NCI-H1092 treated with DMSO at 0.1 percent for 48 hours (cell line): ENCODE results near the gene FAM135A.
"Not testable (repeated sequence)": the region's sequence is repeated elsewhere in the genome, so short reads cannot be mapped to it uniquely, and the experiment has no call there.

ENCODE experiments used
- DNase-seq: peaks from one replicate; lab custom pipeline; 2025; lab: John Stamatoyannopoulos, UW

FAM135A gene

DNA sequence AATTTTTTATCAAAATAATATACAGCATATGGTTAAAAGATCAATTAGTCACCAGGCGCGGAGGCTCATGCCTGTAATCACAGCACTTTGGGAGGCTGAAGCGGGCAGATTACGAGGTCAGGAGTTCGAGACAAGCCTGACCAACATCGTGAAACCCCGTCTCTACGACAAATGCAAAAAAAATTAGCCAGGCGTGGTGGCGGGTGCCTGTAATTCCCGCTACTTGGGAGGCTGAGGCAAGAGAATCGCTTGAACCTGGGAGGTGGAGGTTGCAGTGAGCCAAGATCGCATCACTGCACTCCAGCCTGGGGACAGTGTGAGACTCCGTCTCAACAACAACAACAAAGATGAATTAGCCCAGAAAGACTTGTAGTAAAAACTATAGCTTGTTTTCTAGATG lies 46.4 kb downstream of the FAM135A start:
- not testable (repeated sequence) for DNase-seq

DNA sequence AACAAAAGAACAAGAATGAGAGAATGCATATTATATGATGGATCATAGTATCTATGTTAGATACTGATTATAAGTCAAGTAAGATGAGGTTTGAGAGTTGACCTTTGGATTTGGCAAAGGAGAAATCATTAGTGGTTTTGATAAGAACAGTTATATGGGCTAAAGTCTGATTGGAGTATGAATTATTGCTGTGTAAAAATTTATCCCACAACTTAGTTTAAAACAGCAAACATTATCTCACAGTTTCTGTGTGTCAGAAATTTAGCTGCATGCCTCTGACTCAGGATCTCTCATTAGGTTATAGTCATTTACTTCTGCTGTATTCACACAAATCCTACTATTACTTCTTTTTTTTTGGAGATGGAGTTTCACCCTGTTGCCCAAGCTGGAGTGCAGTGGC lies 56.7 kb downstream of the FAM135A start:
- DNase-seq: no peak

DNA sequence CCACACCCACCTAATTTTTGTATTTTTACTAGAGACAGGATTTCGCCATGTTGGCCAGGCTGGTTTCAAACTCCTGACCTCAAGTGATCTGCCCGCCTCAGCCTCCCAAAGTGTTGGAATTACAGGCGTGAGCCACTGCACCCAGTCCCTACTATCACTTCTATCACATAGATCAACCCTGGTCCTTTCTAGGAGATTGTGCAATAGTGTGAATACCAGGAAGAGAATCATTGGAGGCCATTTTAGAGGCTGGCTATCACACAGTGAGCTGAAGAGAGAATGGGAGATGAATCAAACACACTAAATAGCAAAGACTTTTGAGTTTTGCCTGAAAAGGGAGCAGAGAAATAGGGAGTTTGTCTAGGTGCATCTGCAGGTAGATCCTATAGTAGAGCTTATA lies 57.2 kb downstream of the FAM135A start:
- not testable (repeated sequence) for DNase-seq

DNA sequence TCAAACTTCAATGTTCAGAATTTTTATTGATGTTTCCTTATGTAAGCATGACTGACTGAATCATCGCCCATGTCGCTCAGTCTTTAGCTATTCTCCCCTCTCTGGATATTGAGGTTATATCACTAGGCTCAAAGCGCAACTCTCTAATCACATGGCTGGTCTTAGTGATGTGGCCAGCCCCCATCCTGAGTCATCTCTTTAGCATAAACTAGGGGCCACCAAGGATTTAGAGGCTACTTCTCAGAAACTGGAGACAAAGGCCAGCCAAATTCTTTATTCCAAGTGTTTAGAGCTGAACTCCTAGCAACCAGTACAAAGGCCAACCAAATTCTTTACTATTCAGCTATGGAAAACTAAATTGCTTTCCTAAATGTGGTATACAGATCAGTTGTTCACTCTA lies 61.4 kb downstream of the FAM135A start:
- DNase-seq: no peak

DNA sequence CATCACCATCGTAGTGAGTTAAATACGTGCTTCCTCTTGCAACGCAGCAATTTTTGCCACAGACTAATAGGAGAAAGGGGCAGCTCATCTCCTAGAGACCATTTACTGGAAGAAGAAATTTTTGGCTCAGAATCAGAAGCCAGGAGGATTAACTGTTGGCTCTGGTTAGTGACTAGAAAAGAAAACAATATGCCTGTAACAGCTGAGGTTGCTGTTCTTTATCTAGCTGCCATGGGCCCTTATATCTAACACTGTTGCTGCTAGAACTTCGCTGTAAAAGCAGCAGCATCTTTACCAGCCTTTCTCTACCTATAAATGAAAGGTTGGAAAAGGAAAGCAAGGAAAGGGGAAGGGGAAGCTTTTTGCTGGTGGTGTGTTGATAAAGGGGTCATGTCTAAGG lies 65.9 kb downstream of the FAM135A start:
- DNase-seq: peak; percentile 4

DNA sequence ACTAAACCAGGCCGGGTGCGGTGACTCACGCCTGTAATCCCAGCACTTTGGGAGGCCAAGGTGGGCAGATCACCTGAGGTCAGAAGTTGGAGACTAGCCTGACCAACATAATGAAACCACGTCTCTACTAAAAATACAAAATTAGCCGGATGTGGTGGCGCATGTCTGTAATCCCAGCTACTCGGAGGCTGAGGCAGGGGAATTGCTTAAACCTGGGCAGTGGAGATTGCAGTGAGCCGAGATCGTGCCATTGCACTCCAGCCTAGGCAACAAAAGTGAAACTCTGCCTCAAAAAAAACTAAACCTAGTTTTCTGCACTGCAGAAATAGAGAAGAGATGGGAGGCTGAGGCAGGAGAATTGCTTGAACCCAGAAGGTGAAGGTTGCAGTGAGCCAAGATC lies 73.3 kb downstream of the FAM135A start:
- DNase-seq: not testable (repeated sequence)

DNA sequence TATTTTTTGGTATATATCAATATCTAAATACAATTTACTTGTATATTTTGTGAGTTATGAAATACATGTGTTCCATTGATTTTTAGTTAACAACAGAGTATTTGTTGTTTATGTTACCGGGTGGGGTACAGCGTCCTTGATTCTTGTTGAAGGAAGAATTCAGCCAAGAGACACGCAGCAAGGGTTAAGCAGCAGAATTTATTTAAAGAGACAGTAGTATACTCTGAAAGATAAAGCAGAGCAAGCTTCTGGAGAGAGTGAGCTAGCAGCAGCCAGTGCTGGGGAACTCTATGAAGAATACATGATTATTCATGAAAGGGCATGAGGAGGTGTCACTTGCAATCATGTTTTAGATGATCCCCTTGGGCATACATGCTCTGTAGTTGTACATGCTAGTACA lies 76.1 kb downstream of the FAM135A start:
- no peak for DNase-seq

DNA sequence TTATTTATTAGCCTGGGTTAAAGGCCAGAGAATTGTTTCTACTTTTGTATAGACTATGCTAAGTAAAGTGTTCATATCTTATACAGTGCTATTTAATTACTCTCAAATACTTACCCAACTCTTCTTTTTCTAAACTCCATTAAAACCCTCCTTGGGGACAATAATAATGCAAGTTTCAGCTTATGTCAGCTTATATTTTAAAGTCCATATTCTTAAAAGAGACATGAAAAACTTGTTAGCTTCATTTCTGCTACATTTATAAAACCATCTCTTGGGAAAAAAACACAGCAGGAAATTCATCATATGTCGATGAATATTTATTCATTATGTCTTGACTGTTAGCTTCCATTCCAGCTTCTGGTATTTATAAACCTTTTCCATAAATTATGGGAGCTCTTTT lies 81.5 kb downstream of the FAM135A start:
- DNase-seq: no peak

DNA sequence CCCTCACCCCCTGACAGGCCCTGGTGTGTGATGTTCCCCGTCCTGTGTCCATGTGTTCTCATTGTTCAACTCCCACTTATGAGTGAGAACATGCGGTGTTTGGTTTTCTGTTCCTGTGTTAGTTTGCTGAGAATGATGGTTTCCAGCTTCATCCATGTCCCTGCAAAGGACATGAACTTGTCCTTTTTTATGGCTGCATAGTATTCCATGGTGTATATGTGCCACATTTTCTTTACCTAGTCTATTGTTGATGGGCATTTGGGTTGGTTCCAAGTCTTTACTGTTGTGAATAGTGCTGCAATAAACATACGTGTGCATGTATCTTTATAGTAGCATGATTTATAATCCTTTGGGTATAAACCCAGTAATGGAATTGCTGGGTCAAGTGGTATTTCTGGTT lies 82.5 kb downstream of the FAM135A start:
- not testable (repeated sequence) for DNase-seq

DNA sequence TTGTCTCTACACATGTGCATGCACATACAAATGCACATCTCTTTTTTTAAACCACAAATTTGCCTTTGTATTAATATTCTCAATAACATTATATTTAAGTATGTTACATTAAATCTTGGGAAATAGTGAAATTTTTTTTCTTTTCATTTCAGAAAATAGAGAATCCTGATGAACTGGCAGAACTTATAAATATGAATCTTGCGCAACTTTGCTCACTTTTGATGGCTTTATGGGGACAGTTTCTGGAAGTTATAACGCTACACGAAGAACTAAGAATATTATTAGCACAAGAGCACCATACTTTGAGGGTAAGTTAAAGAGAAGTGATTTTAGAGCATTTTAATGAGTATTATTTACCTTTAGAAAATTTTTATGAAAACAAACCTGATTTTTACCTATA lies 89.2 kb downstream of the FAM135A start:
- no peak for DNase-seq

DNA sequence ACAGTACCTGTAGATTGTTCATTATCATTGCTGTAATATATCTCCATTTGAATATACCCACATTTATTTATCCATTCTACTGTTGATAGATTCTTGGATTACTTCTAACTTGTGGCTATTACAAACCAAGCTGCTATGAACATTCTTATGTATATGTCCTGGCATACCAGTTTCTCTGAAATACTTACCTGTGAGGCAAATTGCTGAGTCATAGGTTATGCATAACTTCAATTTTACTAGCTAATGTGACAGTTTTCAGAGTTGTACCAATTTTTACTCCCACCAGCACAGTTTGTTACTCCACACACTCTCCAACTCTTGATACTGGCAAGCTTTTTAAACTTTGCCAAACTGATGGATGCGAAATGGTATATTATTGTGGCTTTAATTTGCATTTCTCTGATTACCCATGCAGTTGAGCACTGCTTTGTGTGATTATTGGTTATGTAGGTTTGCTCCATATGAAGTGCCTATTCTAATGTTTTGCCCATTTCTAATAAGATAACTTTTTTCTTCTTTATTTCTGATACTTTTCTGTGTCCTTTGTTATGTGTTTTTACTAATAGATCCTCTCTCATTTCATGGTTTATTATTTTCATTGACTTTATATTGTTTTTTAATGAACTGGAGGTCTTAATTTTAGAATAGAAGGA lies 90.6 kb downstream of the FAM135A start:
- no peak for DNase-seq

DNA sequence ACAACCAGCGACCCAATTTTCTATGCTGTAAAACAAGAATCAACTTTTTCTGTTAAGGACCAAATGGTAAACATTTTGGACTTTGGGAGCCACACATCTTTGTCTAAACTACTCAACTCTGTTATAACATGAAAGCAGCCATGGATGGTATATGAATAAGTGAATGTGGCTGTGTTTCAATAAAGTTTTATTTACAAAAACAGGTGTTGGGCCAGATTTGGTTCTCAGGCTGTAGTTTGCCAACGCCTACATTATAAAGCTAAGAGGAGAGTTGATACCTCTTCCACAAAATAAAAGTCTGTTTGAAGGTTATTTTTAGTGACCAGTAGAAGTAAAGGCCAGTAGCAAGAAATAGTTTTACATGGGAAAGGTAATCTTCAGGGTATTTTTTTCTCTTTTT lies 93.0 kb downstream of the FAM135A start:
- no peak for DNase-seq

DNA sequence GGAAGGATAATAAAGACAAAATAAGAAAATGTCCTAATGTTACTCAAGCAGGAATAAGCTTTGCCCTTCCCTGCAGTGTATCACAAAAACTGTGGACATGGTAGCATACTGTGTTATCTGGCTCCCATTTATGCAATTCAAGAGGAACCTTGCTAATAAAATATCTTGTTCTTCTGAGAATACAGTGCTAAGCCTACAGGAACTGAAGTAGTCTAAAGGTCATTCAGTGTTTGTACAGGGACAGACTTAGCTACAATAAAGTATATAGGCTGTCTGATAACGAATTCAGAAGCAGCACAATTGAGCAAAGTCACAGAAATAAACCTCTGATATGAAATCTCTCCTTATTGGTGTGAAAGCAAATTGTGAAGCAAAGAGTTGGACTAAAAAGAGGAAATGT lies 93.9 kb downstream of the FAM135A start:
- DNase-seq: no peak

DNA sequence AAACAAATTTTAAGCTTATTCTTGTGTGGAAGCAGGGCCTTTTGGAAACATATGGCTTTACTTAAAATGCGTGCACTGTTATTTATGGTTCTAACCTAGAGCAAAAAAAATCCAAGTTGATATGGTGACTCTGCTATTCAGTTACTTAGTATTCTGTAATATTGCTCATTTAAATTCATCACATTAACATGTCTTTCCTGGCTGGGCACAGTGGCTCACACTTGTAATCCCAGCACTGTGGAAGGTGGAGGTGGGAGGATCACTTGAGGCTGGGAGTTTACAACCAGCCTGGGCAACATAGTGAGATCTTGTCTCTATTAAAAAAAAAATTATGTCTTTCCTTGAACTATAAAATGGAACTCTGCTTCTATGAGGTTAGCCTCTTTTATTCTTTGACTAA lies 95.6 kb downstream of the FAM135A start:
- no peak for DNase-seq

DNA sequence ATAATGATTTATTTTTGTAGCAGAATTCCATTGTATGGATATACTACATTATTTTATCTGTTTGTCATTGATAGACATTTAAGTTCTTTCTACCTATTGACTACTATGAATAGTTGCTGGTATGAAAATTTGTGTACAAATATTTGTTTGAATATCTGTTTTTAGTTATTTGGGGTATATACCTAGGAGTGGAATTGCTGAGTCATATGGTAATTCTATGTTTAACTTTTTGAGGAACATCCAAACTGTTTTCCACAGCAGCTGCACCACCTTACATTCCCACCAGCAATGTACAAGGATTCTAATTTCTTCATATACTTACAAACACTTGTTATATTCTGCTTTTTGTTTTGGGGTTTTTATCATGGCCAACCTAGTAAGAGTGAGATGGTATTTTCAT lies 97.3 kb downstream of the FAM135A start:
- no peak for DNase-seq

DNA sequence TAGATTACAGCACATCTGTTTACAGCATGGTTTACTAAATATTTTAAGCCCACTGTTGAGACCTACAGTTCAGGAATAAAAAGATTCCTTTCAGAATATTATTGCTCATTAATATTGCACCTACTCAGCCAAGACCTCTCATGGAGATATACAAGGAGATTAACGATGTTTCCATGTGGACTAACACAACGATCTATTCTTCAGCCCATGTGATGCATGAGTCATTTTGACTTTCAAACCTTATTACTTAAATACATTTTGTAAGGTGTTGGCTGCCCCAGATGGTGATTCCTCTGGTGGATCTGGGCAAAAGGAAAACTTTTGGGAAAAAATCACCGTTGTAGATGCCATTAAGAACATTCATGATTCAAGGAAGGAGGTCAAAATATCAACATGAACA lies 105.4 kb downstream of the FAM135A start:
- DNase-seq: no peak

DNA sequence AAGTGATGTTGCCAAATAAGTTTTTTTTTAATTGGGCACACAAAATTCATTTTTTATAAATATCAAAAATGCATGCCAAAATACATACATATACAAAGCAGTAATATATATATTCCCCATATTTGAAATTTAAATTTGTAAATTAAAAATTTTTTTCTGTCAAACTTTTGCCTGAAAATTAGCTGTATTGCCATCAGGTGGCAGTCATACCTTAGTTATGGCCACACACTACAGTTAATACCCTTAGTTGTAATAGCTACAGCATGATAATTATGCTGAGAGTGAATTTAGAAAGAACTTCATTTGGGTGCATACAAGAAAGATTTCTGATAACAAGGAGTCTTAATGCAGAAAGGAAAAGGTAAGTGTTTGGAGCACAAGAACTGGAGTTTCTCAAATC lies 107.3 kb downstream of the FAM135A start:
- DNase-seq: no peak

DNA sequence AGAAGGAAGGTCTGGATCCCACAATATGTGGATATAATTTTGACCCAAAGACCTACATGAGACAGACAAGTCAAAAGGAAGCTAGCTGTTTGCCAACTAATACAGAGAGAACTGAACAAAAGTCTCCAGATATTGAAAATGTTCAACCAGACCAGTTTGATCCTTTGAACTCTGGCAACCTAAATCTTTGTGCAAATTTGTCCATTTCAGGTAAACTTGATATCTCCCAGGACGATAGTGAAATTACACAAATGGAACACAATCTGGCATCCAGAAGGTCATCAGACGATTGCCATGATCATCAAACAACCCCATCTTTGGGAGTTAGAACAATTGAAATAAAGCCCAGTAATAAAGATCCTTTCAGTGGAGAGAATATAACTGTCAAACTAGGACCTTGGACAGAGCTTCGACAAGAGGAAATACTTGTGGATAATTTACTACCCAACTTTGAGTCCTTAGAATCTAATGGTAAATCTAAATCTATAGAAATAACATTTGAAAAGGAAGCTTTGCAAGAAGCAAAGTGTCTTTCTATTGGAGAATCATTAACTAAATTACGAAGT lies 111.5 kb downstream of the FAM135A start:
- DNase-seq: no peak

DNA sequence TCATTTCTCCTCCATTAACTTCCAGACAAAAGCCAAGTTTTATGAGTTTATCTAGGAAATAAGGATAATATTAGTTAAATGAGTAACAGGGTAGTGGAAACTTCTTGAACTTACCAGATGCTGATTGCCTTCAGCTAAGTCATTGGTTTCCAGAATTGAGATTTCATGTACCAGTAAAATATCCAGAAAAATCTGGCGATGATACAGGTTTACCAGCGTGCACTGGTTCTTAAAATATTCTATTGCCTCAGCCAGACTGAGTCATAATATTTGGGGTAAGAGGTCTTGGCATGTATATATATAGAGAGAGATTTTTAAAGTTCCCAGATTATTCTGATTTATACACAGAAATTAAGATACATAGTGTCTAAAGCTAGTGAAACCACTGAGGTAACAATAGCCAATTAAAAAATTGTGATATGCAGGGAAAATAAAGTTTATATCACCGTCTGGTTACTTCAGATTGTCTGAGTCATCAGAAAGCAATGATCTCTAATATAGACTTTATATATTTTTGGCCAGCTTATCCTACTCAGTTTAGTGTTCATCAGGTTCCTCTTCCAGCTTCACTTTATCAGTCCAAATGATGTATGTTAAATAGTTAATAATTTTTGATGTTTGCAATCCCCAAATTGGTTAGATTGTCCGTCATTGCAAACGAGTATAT lies 113.9 kb downstream of the FAM135A start:
- no peak for DNase-seq

DNA sequence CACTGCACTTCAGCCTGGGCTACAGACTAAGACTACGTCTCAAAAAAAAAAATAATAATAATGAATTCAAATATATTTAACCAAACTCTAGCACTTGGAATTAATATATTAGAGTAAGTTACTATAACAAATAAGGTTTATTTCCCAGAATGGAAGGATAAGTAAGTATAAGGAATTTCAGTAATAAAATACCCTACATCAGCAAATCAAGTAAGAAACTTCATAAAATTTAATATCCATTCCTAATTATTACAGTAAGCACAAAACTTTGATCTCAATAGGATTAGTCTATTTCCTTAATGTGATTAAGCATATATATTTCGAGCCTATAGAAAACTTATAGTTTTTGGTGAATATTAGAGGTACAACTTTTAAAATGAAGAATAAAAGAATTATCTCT lies 116.7 kb downstream of the FAM135A start:
- no peak for DNase-seq

DNA sequence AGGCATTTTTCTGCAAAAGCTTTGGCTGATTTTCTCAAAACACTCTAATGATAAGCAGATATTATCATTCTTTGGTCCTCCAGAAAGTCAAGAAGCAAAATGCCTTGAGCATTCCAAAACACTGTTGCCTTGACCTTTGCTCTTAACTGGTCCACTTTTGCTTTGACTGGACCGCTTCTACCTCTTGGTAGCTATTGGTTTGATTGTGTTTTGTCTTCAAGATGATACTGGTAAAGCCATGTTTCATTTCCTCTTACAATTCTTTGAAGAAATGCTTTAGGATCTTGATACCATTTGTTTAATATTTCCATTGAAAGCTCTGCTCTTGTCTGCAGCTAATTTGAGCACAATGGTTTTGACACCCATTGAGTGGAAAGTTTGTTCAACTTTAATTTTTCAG lies 117.8 kb downstream of the FAM135A start:
- no peak for DNase-seq

DNA sequence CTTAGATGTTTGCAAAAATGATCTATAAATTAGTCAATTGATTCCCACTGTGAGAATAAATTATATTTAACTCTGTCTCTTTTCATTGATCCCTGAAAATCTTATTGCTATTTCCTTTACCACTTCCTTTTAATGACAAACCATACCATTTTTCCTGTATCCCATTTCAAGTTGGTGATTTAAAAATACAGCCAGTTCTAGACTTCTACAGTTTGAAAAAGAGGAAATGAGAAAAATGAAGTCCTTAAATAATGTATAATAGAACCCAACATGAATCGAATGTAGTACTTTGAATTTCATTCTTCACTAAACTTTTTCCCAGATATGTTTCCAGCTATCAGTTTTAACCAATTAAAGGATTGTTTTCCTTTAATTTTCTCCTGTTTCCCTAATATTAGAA lies 124.0 kb downstream of the FAM135A start:
- no peak for DNase-seq

DNA sequence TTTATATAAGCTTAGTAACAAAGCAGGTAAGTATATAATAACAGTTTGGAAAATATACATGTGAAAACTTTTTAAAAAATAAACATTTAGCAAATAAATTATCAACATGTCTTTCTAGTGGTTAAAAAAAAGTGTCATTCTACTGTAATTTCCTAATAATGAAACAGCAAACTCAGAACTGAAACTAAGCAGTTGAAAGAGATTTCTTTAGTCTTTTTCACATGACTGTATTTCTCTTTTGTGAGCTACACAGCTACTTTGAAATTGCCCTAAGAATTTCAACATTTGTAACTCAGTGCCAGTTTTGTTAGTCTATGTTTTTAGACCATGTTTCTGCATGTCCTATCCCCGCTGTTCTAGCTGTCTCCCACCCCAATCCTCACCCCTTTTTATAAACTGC lies 125.1 kb downstream of the FAM135A start:
- DNase-seq: no peak

DNA sequence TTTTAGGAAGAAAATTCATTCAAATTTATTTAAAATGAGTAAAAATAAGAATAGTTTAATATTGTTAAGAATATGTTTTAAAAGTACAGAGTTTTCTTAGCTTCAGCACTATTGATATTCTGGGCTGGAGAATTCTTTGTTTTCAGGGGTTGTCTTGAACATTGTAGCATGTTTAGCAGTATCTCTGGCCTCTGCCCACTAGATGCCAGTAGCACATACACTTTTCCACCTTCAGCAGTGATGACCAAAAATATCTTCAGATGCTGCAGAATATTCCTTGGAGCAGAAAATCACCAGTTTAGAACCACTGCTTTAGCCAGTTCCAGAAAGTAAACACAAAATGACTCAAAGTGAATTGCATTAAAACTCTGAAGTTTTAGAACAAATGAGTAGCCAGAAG lies 134.0 kb downstream of the FAM135A start:
- DNase-seq: no peak
